Nephron progenitor cell (in vitro differentiated cells): ENCODE measurements around the gene TPP1.
A peak's percentile ranks its signal among the peaks of the same experiment; 100 is the strongest.

Source experiments
- DNase-seq: peaks from one replicate; pipeline ENCODE4 v3.0.0; 2021
- H3K27ac Mint-ChIP-seq: 2 replicates; pipeline ENCODE4 v1.8.0; 2021; ENCODE audit warnings: mild to moderate bottlenecking, moderate library complexity, mixed read lengths
- H3K27me3 Mint-ChIP-seq: 2 replicates; pipeline ENCODE4 v1.8.0; 2021; ENCODE audit warnings: mild to moderate bottlenecking, low read depth, mixed read lengths; ENCODE audit not compliant: poor library complexity
- H3K36me3 Mint-ChIP-seq: 2 replicates; pipeline ENCODE4 v1.8.0; 2021; ENCODE audit warnings: low read depth, mixed read lengths
- H3K4me1 Mint-ChIP-seq: 2 replicates; pipeline ENCODE4 v1.8.0; 2021; ENCODE audit warnings: mixed read lengths
- H3K4me3 Mint-ChIP-seq: 2 replicates; pipeline ENCODE4 v1.8.0; 2021; ENCODE audit warnings: mild to moderate bottlenecking, moderate library complexity, mixed read lengths
- H3K9me3 Mint-ChIP-seq: 2 replicates; pipeline ENCODE4 v1.8.0; 2021; ENCODE audit warnings: mild to moderate bottlenecking, moderate library complexity, mixed read lengths
- CTCF ChIP-seq: fragments of 200-600 bp; sonication (generic); IDR thresholded peaks from 2 replicates; pipeline ENCODE4 v1.5.0; 2021; ENCODE audit warnings: antibody characterized with exemption

TPP1 gene

GRCh38 chr11:6570691-6571427 lies 48.4 kb downstream of the TPP1 start:
- Mint-ChIP-seq H3K4me1 (peaks cover 5% of the 10 kb centered on the region), H3K4me3 (no peak overlapping the region), H3K9me3 (no peaks in the 10 kb centered on the region), H3K27ac (no peak overlapping the region), H3K36me3 (peaks cover 30% of the 10 kb centered on the region), H3K27me3 (peaks cover 2% of the 10 kb centered on the region)
- no peak for DNase-seq
- TF ChIP-seq CTCF: no peak

- peaks cover 5% of the 10 kb centered on the region for H3K4me1 Mint-ChIP-seq
- H3K27me3 Mint-ChIP-seq: peaks cover 2% of the 10 kb centered on the region
- H3K4me3 Mint-ChIP-seq: no peak overlapping the region
- H3K9me3 Mint-ChIP-seq: no peaks in the 10 kb centered on the region
- TF ChIP-seq CTCF: no peak
- peaks cover 30% of the 10 kb centered on the region for H3K36me3 Mint-ChIP-seq
- DNase-seq: no peak
- no peak overlapping the region for H3K27ac Mint-ChIP-seq
These were observed 49.5 kb downstream of the TPP1 start for GRCh38 chr11:6569706-6570105.

- H3K9me3 Mint-ChIP-seq: no peaks in the 10 kb centered on the region
- peaks cover 2% of the 10 kb centered on the region for H3K27me3 Mint-ChIP-seq
- peaks cover 30% of the 10 kb centered on the region for H3K36me3 Mint-ChIP-seq
- no peak for DNase-seq
- peaks cover 5% of the 10 kb centered on the region for H3K4me1 Mint-ChIP-seq
- no peak for TF ChIP-seq CTCF
- H3K4me3 Mint-ChIP-seq: no peak overlapping the region
- no peak overlapping the region for H3K27ac Mint-ChIP-seq
These were observed 50.9 kb downstream of the TPP1 start for GRCh38 chr11:6568191-6568918.

GRCh38 chr11:6567371-6567745 lies 51.9 kb downstream of the TPP1 start:
- H3K36me3 Mint-ChIP-seq: peaks cover 24% of the 10 kb centered on the region
- H3K4me1 Mint-ChIP-seq: peaks cover 5% of the 10 kb centered on the region
- peaks cover 2% of the 10 kb centered on the region for H3K27me3 Mint-ChIP-seq
- no peak for DNase-seq
- H3K9me3 Mint-ChIP-seq: no peaks in the 10 kb centered on the region
- H3K4me3 Mint-ChIP-seq: no peak overlapping the region
- peak overlapping the region; percentile 57 for H3K27ac Mint-ChIP-seq
- no peak for TF ChIP-seq CTCF

GRCh38 chr11:6566704-6567370 lies 52.4 kb downstream of the TPP1 start:
- Mint-ChIP-seq H3K27me3 (peaks cover 2% of the 10 kb centered on the region), H3K9me3 (no peaks in the 10 kb centered on the region), H3K4me3 (no peak overlapping the region), H3K36me3 (peaks cover 19% of the 10 kb centered on the region), H3K4me1 (peaks cover 5% of the 10 kb centered on the region), H3K27ac (no peak overlapping the region)
- DNase-seq: no peak
- no peak for TF ChIP-seq CTCF
